ENCODE data around the gene UVRAG. TPM values are rescaled to one million over a fixed set of nuclear protein-coding genes. Genes with fewer than 3 reads are reported as not detected.

Gene UVRAG
- total and polyA plus RNA-seq, 2 of the 13 experiments (the other 11 are each of a cell fraction or from before 2014, with no cell fraction given), result 9.7 to 17.3 TPM

DNA sequence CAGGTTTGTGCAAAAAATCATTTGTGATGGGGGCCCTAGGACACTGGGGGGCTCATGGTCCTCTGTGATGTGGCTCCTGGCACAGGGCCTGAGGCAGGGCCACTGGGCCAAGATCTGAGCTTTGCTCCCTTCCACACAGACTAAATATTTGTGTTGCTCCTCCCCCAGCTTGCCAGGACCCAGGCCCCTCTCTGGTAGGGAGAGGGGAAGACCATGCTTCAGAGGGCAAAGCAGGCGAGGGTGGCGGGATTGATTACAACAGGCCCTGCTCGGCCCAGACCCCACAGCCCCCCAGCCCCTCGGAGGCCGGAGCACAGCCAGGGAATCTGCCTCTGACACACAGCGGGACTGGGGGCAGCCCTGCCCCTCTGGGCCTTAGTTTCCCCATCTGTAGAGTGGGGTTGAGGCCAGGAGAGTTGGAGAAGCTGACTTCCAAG is 362.3 kb downstream of the UVRAG start (continued):
- TF ChIP-seq, protein P1, sequence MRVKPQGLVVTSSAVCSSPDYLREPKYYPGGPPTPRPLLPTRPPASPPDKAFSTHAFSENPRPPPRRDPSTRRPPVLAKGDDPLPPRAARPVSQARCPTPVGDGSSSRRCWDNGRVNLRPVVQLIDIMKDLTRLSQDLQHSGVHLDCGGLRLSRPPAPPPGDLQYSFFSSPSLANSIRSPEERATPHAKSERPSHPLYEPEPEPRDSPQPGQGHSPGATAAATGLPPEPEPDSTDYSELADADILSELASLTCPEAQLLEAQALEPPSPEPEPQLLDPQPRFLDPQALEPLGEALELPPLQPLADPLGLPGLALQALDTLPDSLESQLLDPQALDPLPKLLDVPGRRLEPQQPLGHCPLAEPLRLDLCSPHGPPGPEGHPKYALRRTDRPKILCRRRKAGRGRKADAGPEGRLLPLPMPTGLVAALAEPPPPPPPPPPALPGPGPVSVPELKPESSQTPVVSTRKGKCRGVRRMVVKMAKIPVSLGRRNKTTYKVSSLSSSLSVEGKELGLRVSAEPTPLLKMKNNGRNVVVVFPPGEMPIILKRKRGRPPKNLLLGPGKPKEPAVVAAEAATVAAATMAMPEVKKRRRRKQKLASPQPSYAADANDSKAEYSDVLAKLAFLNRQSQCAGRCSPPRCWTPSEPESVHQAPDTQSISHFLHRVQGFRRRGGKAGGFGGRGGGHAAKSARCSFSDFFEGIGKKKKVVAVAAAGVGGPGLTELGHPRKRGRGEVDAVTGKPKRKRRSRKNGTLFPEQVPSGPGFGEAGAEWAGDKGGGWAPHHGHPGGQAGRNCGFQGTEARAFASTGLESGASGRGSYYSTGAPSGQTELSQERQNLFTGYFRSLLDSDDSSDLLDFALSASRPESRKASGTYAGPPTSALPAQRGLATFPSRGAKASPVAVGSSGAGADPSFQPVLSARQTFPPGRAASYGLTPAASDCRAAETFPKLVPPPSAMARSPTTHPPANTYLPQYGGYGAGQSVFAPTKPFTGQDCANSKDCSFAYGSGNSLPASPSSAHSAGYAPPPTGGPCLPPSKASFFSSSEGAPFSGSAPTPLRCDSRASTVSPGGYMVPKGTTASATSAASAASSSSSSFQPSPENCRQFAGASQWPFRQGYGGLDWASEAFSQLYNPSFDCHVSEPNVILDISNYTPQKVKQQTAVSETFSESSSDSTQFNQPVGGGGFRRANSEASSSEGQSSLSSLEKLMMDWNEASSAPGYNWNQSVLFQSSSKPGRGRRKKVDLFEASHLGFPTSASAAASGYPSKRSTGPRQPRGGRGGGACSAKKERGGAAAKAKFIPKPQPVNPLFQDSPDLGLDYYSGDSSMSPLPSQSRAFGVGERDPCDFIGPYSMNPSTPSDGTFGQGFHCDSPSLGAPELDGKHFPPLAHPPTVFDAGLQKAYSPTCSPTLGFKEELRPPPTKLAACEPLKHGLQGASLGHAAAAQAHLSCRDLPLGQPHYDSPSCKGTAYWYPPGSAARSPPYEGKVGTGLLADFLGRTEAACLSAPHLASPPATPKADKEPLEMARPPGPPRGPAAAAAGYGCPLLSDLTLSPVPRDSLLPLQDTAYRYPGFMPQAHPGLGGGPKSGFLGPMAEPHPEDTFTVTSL (CRISPR knock-in tag; IDR thresholded peaks at IDR 0.05; ENCODE audit: borderline replicate concordance), result no peak
- no peak for TF ChIP-seq ZNF33A (CRISPR knock-in tag; IDR thresholded peaks at IDR 0.05; ENCODE audit: borderline replicate concordance)
- TF ChIP-seq, protein P2, sequence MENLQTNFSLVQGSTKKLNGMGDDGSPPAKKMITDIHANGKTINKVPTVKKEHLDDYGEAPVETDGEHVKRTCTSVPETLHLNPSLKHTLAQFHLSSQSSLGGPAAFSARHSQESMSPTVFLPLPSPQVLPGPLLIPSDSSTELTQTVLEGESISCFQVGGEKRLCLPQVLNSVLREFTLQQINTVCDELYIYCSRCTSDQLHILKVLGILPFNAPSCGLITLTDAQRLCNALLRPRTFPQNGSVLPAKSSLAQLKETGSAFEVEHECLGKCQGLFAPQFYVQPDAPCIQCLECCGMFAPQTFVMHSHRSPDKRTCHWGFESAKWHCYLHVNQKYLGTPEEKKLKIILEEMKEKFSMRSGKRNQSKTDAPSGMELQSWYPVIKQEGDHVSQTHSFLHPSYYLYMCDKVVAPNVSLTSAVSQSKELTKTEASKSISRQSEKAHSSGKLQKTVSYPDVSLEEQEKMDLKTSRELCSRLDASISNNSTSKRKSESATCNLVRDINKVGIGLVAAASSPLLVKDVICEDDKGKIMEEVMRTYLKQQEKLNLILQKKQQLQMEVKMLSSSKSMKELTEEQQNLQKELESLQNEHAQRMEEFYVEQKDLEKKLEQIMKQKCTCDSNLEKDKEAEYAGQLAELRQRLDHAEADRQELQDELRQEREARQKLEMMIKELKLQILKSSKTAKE (CRISPR knock-in tag; IDR thresholded peaks at IDR 0.05; ENCODE audit: borderline replicate concordance), result no peak
- TF ChIP-seq, protein P3, sequence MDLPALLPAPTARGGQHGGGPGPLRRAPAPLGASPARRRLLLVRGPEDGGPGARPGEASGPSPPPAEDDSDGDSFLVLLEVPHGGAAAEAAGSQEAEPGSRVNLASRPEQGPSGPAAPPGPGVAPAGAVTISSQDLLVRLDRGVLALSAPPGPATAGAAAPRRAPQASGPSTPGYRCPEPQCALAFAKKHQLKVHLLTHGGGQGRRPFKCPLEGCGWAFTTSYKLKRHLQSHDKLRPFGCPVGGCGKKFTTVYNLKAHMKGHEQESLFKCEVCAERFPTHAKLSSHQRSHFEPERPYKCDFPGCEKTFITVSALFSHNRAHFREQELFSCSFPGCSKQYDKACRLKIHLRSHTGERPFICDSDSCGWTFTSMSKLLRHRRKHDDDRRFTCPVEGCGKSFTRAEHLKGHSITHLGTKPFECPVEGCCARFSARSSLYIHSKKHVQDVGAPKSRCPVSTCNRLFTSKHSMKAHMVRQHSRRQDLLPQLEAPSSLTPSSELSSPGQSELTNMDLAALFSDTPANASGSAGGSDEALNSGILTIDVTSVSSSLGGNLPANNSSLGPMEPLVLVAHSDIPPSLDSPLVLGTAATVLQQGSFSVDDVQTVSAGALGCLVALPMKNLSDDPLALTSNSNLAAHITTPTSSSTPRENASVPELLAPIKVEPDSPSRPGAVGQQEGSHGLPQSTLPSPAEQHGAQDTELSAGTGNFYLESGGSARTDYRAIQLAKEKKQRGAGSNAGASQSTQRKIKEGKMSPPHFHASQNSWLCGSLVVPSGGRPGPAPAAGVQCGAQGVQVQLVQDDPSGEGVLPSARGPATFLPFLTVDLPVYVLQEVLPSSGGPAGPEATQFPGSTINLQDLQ (CRISPR knock-in tag; IDR thresholded peaks at IDR 0.05), result no peak
- TF ChIP-seq ZNF143 (CRISPR knock-in tag; IDR thresholded peaks at IDR 0.05), result no peak
- no peak for TF ChIP-seq FIP1L1 (IDR thresholded peaks at IDR 0.05; ENCODE audit: borderline replicate concordance, insufficient read depth, low read depth, low read length)
- TF ChIP-seq ZSCAN30 (CRISPR knock-in tag; IDR thresholded peaks at IDR 0.05), result no peak
- TF ChIP-seq ZNF549 (CRISPR knock-in tag; IDR thresholded peaks at IDR 0.05), result no peak
- no peak for TF ChIP-seq SOX6 (IDR thresholded peaks at IDR 0.05)
- 0 out of 2 replicates have a peak, but pooled peaks have one; percentile 41 for TF ChIP-seq SOX6 (CRISPR knock-in tag; IDR thresholded peaks at IDR 0.05)
- TF ChIP-seq MEIS2 (CRISPR knock-in tag; IDR thresholded peaks at IDR 0.05), result no peak
- no peak for TF ChIP-seq CBX5 (CRISPR knock-in tag; IDR thresholded peaks at IDR 0.05; ENCODE audit: borderline replicate concordance)
- no peak for TF ChIP-seq NFIB (CRISPR knock-in tag; IDR thresholded peaks at IDR 0.05; ENCODE audit: borderline replicate concordance)
- no peak for TF ChIP-seq GTF2F1 (IDR thresholded peaks at IDR 0.05; ENCODE audit: low read length)
- no peak for TF ChIP-seq ZFP82 (CRISPR knock-in tag; IDR thresholded peaks at IDR 0.05; ENCODE audit: borderline replicate concordance)
- TF ChIP-seq ZNF382 (CRISPR knock-in tag; IDR thresholded peaks at IDR 0.05; ENCODE audit: borderline replicate concordance), result no peak
- no peak for TF ChIP-seq ZNF577 (CRISPR knock-in tag; IDR thresholded peaks at IDR 0.05; ENCODE audit: borderline replicate concordance, low read depth)
- TF ChIP-seq ZNF570 (CRISPR knock-in tag; IDR thresholded peaks at IDR 0.05; ENCODE audit: borderline replicate concordance), result no peak

All from HepG2 (cell line).